T-helper 1 cell treated with Interleukin-12 subunit alpha and Interleukin-12 subunit beta and Interleukin-4 antibody, amounts not matched to agents 30 μg/mL and 1 μg/mL, for 36 hours (primary cell): Measurements from ENCODE around the gene FOCAD.
A peak's percentile ranks its signal among the peaks of the same experiment; 100 is the strongest.

Experiments used
- H3K27ac Mint-ChIP-seq: one replicate; pipeline ENCODE4 v1.8.0; 2021; ENCODE audit warnings: mild to moderate bottlenecking, mixed read lengths
- H3K27me3 Mint-ChIP-seq: one replicate; pipeline ENCODE4 v1.8.0; 2021; ENCODE audit warnings: low read depth, mixed read lengths
- H3K36me3 Mint-ChIP-seq: one replicate; pipeline ENCODE4 v1.8.0; 2021; ENCODE audit warnings: low read depth, mixed read lengths
- H3K4me1 Mint-ChIP-seq: one replicate; pipeline ENCODE4 v1.8.0; 2021; ENCODE audit warnings: low read depth, mixed read lengths
- H3K4me3 Mint-ChIP-seq: one replicate; pipeline ENCODE4 v1.8.0; 2021; ENCODE audit warnings: mild to moderate bottlenecking, moderate library complexity, mixed read lengths
- H3K9me3 Mint-ChIP-seq: one replicate; pipeline ENCODE4 v1.8.0; 2021; ENCODE audit warnings: mixed read lengths

FOCAD gene

DNA sequence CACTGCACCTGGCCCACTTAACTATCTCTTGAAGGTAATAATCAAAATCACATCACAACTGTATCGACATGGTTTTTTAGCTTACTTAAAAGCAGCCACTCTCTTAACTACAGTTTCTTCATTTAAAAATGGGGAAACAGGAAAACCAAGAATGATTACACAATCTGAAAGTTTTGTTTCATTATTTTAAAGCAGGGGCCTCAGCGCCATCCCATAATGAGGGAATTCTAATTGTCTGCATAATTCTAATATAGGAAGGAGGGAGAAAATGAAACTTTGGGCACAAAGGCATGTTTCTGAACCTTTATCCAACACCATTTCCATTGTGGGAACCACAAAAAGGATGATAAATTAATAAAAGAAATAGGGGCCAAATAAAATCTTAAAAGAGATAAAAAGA, 339.8 kb downstream of the FOCAD start:
- Mint-ChIP-seq H3K36me3 (peaks cover 43% of the 10 kb centered on the region), H3K27me3 (no peaks in the 10 kb centered on the region), H3K27ac (no peak overlapping the region), H3K4me1 (peaks cover 5% of the 10 kb centered on the region), H3K4me3 (no peak overlapping the region), H3K9me3 (no peaks in the 10 kb centered on the region)

DNA sequence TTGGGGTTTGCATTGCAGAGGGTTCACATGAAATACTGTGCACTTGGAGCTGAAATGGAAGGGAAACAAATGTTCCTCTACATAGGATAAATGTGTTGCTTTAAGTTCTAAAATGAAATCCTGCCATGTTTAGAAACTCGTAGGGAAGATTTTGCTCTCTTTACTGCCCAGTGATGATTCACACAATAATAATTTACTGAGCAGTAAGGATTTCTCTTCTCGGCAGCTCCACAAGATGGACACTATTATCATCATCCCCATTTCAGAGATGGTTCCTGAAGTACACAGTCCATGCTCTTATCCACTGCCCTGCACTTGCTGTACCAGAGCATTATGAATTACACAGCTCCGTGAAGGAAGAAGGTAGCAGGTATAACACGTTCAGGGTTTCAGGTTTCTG, 343.2 kb downstream of the FOCAD start:
- Mint-ChIP-seq H3K4me3 (no peak overlapping the region), H3K9me3 (no peaks in the 10 kb centered on the region), H3K36me3 (peaks cover 27% of the 10 kb centered on the region)

DNA sequence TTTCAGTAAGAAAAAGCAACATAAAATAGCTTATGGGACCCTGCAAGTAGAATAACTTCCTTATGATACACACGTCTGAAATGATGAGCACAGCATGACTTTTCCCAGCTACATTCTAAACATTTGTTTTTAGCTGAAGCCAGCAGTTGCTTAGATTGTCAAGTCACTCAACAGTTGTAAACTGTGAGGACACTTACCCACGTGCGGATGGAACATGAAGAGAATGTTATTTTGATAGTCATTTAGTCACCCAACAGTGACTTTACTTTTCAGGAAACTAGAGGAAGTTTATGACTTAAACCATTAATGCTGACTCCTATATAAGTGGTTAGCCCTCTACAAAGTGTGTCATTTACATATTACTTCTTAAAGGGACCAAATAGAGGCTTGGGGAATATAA, 344.4 kb downstream of the FOCAD start:
- no peaks in the 10 kb centered on the region for H3K27me3 Mint-ChIP-seq
- no peaks in the 10 kb centered on the region for H3K9me3 Mint-ChIP-seq
- H3K4me3 Mint-ChIP-seq, result no peak overlapping the region
- no peak overlapping the region for H3K27ac Mint-ChIP-seq
- peaks cover 27% of the 10 kb centered on the region for H3K36me3 Mint-ChIP-seq
- H3K4me1 Mint-ChIP-seq, result peaks cover 13% of the 10 kb centered on the region

More for the DNA sequence above, 343.2 kb downstream of the FOCAD start:
- peaks cover 6% of the 10 kb centered on the region for H3K4me1 Mint-ChIP-seq
- no peaks in the 10 kb centered on the region for H3K27me3 Mint-ChIP-seq
- H3K27ac Mint-ChIP-seq, result no peak overlapping the region

DNA sequence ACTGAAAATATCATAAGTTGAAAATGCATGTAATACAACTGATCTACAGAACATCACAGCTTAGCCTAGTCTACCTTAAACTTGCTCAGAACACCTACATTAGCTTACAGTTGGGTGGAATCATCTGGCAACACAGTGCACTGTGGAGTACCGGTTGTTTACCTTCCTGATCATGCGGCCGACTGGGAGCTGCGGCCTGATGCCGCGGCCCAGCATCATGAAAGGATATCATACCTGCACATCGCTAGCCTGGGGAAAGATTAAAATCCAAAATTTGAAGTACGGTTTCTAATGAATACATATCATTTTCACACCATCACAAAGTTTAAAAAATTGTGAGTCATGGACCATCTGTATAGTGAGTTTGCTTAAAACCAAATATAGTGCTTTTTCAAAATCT, 345.6 kb downstream of the FOCAD start:
- Mint-ChIP-seq H3K4me1 (peaks cover 11% of the 10 kb centered on the region), H3K4me3 (no peak overlapping the region), H3K27ac (no peak overlapping the region), H3K9me3 (no peaks in the 10 kb centered on the region), H3K36me3 (peaks cover 30% of the 10 kb centered on the region), H3K27me3 (peaks cover 3% of the 10 kb centered on the region)

DNA sequence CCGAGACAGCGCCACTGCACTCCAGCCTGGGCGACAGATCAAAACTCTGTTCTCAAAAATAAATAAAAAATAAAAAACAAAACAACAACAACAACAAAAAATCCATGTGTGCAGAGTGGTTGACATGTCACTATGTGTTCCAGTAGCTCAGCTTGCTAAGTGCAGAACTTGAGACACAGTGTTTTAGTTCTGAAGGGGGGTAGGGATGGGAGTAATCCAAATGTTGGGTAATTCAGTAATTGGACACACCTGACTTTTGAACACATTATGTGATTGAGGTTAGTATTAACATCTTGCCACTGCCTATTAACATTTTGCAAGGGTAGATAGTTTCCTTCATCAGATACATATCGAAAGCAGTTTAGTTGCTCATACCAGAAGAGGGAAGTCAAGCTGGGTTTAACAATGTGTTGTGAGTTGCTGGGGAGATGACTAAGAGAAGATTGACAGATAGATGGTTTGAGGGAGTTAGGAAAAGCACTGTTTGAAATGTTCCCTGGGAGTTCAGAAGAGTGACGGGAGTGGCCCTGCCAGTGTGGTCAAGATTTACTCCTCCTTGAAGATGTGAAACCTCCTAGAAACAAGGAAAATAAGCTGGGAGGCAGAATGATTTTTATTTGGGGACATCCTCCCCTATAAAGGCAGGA, 346.5 kb downstream of the FOCAD start:
- H3K4me1 Mint-ChIP-seq, result peaks cover 11% of the 10 kb centered on the region

DNA sequence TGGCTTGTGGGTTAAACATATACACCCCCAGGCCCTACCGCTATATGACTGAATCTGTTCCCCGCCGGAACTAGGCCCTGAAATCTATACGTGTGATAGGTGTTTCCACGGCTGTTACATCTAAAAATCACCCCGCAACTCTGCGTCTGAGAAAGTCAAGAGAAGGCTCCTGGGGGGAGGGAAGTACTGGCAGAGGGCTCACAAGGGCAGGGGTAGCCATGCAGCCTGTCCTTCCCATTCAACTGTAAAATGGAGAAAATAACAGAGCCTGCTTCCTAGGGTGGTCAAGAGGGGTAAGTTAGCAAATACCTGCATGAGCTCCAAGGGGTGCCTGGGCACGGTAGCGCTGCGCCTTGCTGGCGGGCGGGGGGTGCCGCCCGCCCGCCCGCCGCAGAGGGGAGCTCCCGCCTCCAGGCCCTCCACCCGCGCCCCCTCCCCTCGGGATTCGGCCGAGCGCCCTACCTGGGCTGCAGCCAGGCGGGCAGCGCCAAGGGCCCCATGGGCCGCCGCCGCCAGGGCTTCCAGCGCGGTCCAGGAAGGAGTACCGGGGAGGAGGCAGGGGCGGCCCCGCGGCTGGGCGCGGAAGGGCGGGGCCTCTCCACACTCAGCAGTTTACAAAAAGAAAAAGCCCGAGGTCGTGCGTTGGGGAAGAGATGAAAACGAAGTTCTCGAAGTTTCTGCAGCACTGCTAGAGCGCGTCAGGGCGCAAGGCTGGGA, 347.2 kb downstream of the FOCAD start, which contains the start of gene HACD4:
Gene HACD4, minus strand, starts transcription at position 550 of the 717 bp plus-strand sequence. Its CDS starts 50 bp downstream, at position 500.
- H3K27ac Mint-ChIP-seq, result peak within 1 kb of the TSS; percentile 70
- peak within 1 kb of the TSS; percentile 69 for H3K4me3 Mint-ChIP-seq
- H3K27me3 Mint-ChIP-seq, result peaks cover 3% of the 10 kb centered on the region
- no peaks in the 10 kb centered on the region for H3K9me3 Mint-ChIP-seq
- peaks cover 23% of the 10 kb centered on the region for H3K36me3 Mint-ChIP-seq
- peaks cover 11% of the 10 kb centered on the region for H3K4me1 Mint-ChIP-seq

More for the DNA sequence above, 346.5 kb downstream of the FOCAD start:
- H3K27me3 Mint-ChIP-seq, result peaks cover 3% of the 10 kb centered on the region
- H3K36me3 Mint-ChIP-seq, result peaks cover 30% of the 10 kb centered on the region
- H3K4me3 Mint-ChIP-seq, result no peak overlapping the region
- H3K9me3 Mint-ChIP-seq, result no peaks in the 10 kb centered on the region
- H3K27ac Mint-ChIP-seq, result no peak overlapping the region

DNA sequence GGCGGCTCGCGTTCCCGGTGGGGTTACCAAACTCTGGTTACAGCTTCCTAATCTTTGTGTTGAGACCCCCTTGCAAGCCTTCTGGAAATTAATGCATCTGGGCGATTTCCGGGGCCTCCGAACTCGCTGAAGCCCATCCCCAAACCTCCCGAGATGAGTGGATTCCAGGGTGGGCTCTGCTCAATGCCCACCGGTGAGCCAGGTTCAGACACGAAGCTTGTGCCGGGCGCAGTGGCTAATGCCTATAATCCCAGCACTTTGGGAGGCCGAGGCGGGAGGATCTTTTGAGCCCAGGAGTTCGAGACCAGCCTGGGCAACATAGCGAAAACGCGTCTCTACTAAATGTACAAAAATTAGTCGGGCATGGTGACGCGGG, 347.7 kb downstream of the FOCAD start:
- peaks cover 3% of the 10 kb centered on the region for H3K27me3 Mint-ChIP-seq
- H3K4me1 Mint-ChIP-seq, result peaks cover 11% of the 10 kb centered on the region
- no peaks in the 10 kb centered on the region for H3K9me3 Mint-ChIP-seq
- H3K4me3 Mint-ChIP-seq, result peak overlapping the region; percentile 63
- peaks cover 20% of the 10 kb centered on the region for H3K36me3 Mint-ChIP-seq
- peak overlapping the region; percentile 70 for H3K27ac Mint-ChIP-seq

DNA sequence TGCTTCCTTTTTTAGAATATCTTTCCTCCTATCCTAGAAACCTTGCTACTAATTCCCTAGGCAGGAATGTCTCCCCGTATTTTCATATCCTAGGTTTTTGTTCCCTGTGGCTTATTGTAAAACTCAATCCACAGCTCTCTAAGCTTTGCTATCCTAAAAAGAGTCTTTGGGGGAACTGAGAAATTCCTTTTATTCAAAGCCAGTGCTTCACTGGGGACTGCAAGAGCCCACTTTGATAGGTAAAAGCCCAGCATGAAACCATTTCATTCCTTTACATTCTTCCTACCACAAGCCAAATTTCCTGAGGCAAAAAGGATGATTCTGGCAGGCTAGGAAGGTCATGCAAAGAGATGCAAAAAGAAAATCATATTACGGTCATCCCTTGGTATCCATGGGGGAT, 353.2 kb downstream of the FOCAD start:
- Mint-ChIP-seq H3K9me3 (no peaks in the 10 kb centered on the region), H3K27me3 (peaks cover 3% of the 10 kb centered on the region), H3K27ac (no peak overlapping the region), H3K4me1 (peaks cover 14% of the 10 kb centered on the region), H3K36me3 (peaks cover 15% of the 10 kb centered on the region), H3K4me3 (no peak overlapping the region)

DNA sequence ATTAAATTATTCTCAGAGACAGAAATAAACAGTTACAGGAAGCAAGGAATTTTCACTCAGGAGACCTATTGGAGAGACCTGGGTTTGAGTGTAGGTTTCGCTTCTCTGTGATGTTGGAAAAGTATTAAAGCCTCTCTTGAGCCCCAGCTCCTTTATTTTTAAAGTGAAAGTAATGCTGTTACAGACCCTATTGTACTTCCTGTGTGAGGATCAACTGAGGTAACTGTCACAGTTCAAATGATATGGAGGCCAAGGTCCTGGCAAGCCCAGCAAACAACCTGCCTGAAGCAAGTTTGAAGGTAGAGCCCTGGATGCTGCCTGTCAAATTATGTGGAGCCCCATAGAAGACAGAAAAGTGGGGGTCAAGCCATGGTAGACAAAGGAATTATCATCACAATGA, 355.2 kb downstream of the FOCAD start:
- peaks cover 7% of the 10 kb centered on the region for H3K36me3 Mint-ChIP-seq
- H3K9me3 Mint-ChIP-seq, result no peaks in the 10 kb centered on the region
- peaks cover 7% of the 10 kb centered on the region for H3K4me1 Mint-ChIP-seq
- peak overlapping the region; percentile 57 for H3K27ac Mint-ChIP-seq
- peak overlapping the region; percentile 4 for H3K4me3 Mint-ChIP-seq
- peaks cover 6% of the 10 kb centered on the region for H3K27me3 Mint-ChIP-seq

DNA sequence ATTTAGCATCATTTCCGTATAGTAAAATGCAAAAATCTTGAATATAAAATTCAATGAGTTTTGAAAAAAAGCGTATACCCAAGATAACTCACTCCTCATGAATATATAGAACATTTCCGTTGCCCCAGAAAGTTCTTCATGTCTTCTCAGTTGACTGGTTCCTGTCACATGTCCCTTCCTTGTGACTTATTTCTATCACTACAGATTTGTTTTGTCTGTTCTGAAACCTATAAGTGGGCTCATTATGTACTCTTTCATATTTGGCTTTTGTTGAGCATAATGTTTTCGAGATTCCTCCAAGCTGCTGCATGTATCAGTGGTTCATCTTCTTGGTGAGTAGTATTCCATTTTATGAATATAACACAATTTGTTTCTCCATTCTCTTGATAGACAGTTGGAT, 358.4 kb downstream of the FOCAD start:
- Mint-ChIP-seq H3K4me3 (no peak overlapping the region), H3K27ac (no peak overlapping the region), H3K9me3 (no peaks in the 10 kb centered on the region), H3K36me3 (peaks cover 4% of the 10 kb centered on the region), H3K4me1 (peaks cover 10% of the 10 kb centered on the region), H3K27me3 (peaks cover 4% of the 10 kb centered on the region)

DNA sequence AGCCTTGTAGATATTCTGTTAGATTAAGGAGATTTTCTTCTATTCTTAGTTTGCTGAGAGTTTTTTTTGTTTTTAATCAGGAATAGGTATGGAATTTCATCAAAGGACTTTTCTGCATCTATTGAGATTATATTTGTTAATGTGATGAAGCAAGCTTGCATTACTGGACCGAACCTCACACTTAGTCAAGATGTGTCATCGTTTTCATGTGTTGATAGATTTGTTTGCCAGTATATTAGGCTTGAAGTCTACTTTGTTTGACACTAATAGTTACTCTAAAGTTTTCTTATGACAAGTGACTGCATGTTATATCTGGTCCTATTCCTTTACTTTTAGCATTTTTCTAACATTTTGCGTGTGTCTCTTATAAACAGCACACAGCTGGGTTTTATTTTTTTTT, 359.8 kb downstream of the FOCAD start:
- Mint-ChIP-seq H3K9me3 (no peaks in the 10 kb centered on the region), H3K36me3 (peaks cover 4% of the 10 kb centered on the region), H3K4me1 (peaks cover 11% of the 10 kb centered on the region)

More for the DNA sequence above, 359.8 kb downstream of the FOCAD start:
- Mint-ChIP-seq H3K27me3 (peaks cover 10% of the 10 kb centered on the region), H3K4me3 (no peak overlapping the region), H3K27ac (no peak overlapping the region)
